A673 (cell line): ENCODE data around the gene TBC1D24.

ENCODE experiments used
- CTCF ChIP-seq: fragments of 300-800, 200-600 bp; sonication (generic); conservative IDR thresholded peaks from 2 replicates; pipeline ENCODE4 v1.5.1; 2017; ENCODE audit warnings: low read depth, mild to moderate bottlenecking, antibody characterized with exemption, low read length, moderate library complexity, mixed read lengths
- EZH2 ChIP-seq: fragments of 200-600 bp; sonication (generic); IDR thresholded peaks from 2 replicates; pipeline ENCODE4 v1.6.1; 2017; ENCODE audit warnings: borderline replicate concordance, low read depth, mild to moderate bottlenecking, mixed read lengths, antibody characterized with exemption, low read length; ENCODE audit not compliant: poor library complexity, severe bottlenecking

- TF ChIP-seq CTCF (no peak), EZH2 (no peak)
These were observed 23.8 kb downstream of the TBC1D24 start for GRCh38 chr16:2498531-2499253.
